ENCODE measurements around the gene ANKRD39. TPM values are rescaled to one million over a fixed set of nuclear protein-coding genes. Genes with fewer than 3 reads are reported as not detected.

ANKRD39 gene
- total RNA-seq, 1 experiment from 2014 or later = 12.2 TPM

GRCh38 chr2:96884299-96885094 is 26.7 kb upstream of the ANKRD39 start:
- no peak overlapping the region for H3K27ac Mint-ChIP-seq (ENCODE audit: unreplicated experiment)
- DNase-seq = peak; percentile 28
- intact Hi-C loops (cut with micrococcal nuclease; ENCODE audit: unreplicated experiment) = no loop called here
- H3K4me3 Mint-ChIP-seq (ENCODE audit: low read depth, unreplicated experiment) = no peak overlapping the region
- CTCF ChIA-PET = interaction anchor here (0.5 to 1.5 kb wide), 3 partner anchors 11 to 26 kb away, joined by 4 to 5 read pairs (median 5); no protein-coding TSS in a partner anchor
- H3K9me3 Mint-ChIP-seq (ENCODE audit: low read depth, unreplicated experiment) = no peaks in the 10 kb centered on the region
- peaks cover 21% of the 10 kb centered on the region for H3K27me3 Mint-ChIP-seq (ENCODE audit: unreplicated experiment)
- TF ChIP-seq CTCF (IDR thresholded peaks at IDR 0.05; ENCODE audit: unreplicated experiment) = no peak
- H3K36me3 Mint-ChIP-seq (ENCODE audit: insufficient read depth, unreplicated experiment) = no peaks in the 10 kb centered on the region
- H3K4me1 Mint-ChIP-seq (ENCODE audit: low read depth, unreplicated experiment) = peaks cover 39% of the 10 kb centered on the region
- BruUV-seq (replicated peaks) = no TSS peak

- no peak for DNase-seq
- CTCF ChIA-PET = no interaction called here
- Mint-ChIP-seq H3K4me3 (ENCODE audit: low read depth, unreplicated experiment) (no peak overlapping the region), H3K27ac (ENCODE audit: unreplicated experiment) (no peak overlapping the region), H3K9me3 (ENCODE audit: low read depth, unreplicated experiment) (no peaks in the 10 kb centered on the region), H3K27me3 (ENCODE audit: unreplicated experiment) (peaks cover 25% of the 10 kb centered on the region), H3K36me3 (ENCODE audit: insufficient read depth, unreplicated experiment) (no peaks in the 10 kb centered on the region), H3K4me1 (ENCODE audit: low read depth, unreplicated experiment) (peaks cover 33% of the 10 kb centered on the region)
- intact Hi-C loops (cut with micrococcal nuclease; ENCODE audit: unreplicated experiment) = no loop called here
- BruUV-seq (replicated peaks) = no TSS peak
- TF ChIP-seq CTCF (IDR thresholded peaks at IDR 0.05; ENCODE audit: unreplicated experiment) = no peak
Observed at GRCh38 chr2:96883306-96883705, 25.5 kb upstream of the ANKRD39 start.

GRCh38 chr2:96882906-96883305 is 25.1 kb upstream of the ANKRD39 start:
- intact Hi-C loops (cut with micrococcal nuclease; ENCODE audit: unreplicated experiment) = no loop called here
- CTCF ChIA-PET = no interaction called here
- H3K4me1 Mint-ChIP-seq (ENCODE audit: low read depth, unreplicated experiment) = peaks cover 29% of the 10 kb centered on the region

GRCh38 chr2:96882230-96882629 is 24.4 kb upstream of the ANKRD39 start:
- DNase-seq = no peak
- intact Hi-C loops (cut with micrococcal nuclease; ENCODE audit: unreplicated experiment) = no loop called here
- no peak overlapping the region for H3K27ac Mint-ChIP-seq (ENCODE audit: unreplicated experiment)
- peaks cover 33% of the 10 kb centered on the region for H3K27me3 Mint-ChIP-seq (ENCODE audit: unreplicated experiment)
- no peaks in the 10 kb centered on the region for H3K9me3 Mint-ChIP-seq (ENCODE audit: low read depth, unreplicated experiment)
- no TSS peak for BruUV-seq (replicated peaks)
- H3K36me3 Mint-ChIP-seq (ENCODE audit: insufficient read depth, unreplicated experiment) = no peaks in the 10 kb centered on the region
- H3K4me3 Mint-ChIP-seq (ENCODE audit: low read depth, unreplicated experiment) = no peak overlapping the region
- CTCF ChIA-PET = no interaction called here
- no peak for TF ChIP-seq CTCF (IDR thresholded peaks at IDR 0.05; ENCODE audit: unreplicated experiment)
- H3K4me1 Mint-ChIP-seq (ENCODE audit: low read depth, unreplicated experiment) = peaks cover 22% of the 10 kb centered on the region

More at GRCh38 chr2:96882906-96883305, 25.1 kb upstream of the ANKRD39 start:
- TF ChIP-seq CTCF (IDR thresholded peaks at IDR 0.05; ENCODE audit: unreplicated experiment) = no peak
- Mint-ChIP-seq H3K9me3 (ENCODE audit: low read depth, unreplicated experiment) (no peaks in the 10 kb centered on the region), H3K27me3 (ENCODE audit: unreplicated experiment) (peaks cover 29% of the 10 kb centered on the region), H3K36me3 (ENCODE audit: insufficient read depth, unreplicated experiment) (no peaks in the 10 kb centered on the region), H3K4me3 (ENCODE audit: low read depth, unreplicated experiment) (no peak overlapping the region), H3K27ac (ENCODE audit: unreplicated experiment) (no peak overlapping the region)
- DNase-seq = no peak
- BruUV-seq (replicated peaks) = no TSS peak
